AG09309 (cell line): ENCODE measurements around the gene LMO1.

Experiments
- DNase-seq: peaks from one replicate; pipeline ENCODE4 v3.0.0-alpha.2; 2010; ENCODE audit warnings: low read depth
- H3K4me3 ChIP-seq: 2 replicates; pipeline ENCODE4 v1.5.1; 2011; ENCODE audit warnings: mild to moderate bottlenecking, low read depth, low read length, moderate library complexity; ENCODE audit not compliant: control insufficient read depth
- TF ChIP-seq, protein P1 (sequence below): IDR thresholded peaks from 2 replicates; pipeline ENCODE4 v1.5.1; 2011; ENCODE audit warnings: mild to moderate bottlenecking, low read depth, low read length, inconsistent platforms; ENCODE audit not compliant: insufficient read depth, control insufficient read depth; ENCODE audit errors: missing control alignments

Gene LMO1

DNA sequence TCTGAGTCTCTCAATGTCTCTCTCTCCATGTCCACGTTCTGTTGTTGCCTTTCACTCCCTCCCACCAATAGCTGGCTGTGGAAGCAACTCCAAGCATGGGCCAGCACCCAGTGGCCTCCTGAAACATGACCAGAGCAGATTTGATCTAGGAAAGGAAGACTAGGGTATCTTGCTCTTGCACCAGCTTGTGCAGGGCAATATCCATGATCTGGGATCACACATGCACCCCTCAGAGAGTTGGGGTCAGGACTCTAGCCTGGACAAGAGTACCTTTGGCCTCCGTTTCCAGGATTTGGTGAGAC, 60.3 kb downstream of the LMO1 start:
- H3K4me3 ChIP-seq, result no peak overlapping the region
- no peak for DNase-seq
- TF ChIP-seq, protein P1, sequence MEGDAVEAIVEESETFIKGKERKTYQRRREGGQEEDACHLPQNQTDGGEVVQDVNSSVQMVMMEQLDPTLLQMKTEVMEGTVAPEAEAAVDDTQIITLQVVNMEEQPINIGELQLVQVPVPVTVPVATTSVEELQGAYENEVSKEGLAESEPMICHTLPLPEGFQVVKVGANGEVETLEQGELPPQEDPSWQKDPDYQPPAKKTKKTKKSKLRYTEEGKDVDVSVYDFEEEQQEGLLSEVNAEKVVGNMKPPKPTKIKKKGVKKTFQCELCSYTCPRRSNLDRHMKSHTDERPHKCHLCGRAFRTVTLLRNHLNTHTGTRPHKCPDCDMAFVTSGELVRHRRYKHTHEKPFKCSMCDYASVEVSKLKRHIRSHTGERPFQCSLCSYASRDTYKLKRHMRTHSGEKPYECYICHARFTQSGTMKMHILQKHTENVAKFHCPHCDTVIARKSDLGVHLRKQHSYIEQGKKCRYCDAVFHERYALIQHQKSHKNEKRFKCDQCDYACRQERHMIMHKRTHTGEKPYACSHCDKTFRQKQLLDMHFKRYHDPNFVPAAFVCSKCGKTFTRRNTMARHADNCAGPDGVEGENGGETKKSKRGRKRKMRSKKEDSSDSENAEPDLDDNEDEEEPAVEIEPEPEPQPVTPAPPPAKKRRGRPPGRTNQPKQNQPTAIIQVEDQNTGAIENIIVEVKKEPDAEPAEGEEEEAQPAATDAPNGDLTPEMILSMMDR, result no peak

DNA sequence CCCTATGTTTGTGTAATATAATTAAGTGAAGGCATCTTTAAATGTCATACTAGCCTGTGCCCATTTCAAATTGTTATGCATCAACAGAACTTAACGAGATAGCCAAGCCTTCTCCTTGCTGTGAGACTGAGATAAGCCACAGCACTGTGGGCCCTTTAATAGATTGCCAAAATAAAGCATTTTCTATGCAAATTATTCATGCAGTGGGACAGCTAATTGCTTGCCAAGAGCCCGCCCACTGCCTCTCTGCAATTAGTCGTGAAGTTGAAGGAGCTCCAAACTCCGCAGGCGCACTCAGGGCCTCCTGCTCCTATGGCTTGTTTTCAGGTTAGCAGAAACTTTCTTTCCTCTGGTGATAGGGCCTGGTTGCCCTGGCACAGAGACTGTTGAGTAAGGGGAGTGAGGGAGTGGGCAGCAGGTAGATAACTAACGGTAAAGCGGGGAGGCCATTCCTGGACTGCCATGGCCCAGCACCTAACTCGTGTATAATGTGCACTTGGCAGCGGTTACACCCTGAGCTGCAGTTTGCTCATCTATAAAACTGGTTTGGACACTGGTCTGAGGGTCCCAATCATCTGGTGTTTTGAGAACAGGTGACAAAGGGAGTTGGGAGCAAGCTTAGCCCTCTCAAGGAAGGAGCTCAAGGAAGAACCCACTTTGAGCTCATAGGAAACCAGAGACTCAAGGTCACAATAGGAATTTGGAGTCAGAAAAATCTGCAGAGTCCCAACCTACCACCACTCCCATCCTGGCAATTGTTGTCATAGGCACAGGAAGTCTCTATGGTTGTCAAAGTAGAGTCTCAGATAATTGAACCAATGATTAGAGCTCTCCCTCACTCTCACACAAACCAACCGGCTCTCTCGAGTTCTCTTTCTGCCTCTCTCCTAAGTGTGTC, 60.9 kb downstream of the LMO1 start:
- DNase-seq, result no peak
- TF ChIP-seq, protein P1, result no peak
- no peak overlapping the region for H3K4me3 ChIP-seq

DNA sequence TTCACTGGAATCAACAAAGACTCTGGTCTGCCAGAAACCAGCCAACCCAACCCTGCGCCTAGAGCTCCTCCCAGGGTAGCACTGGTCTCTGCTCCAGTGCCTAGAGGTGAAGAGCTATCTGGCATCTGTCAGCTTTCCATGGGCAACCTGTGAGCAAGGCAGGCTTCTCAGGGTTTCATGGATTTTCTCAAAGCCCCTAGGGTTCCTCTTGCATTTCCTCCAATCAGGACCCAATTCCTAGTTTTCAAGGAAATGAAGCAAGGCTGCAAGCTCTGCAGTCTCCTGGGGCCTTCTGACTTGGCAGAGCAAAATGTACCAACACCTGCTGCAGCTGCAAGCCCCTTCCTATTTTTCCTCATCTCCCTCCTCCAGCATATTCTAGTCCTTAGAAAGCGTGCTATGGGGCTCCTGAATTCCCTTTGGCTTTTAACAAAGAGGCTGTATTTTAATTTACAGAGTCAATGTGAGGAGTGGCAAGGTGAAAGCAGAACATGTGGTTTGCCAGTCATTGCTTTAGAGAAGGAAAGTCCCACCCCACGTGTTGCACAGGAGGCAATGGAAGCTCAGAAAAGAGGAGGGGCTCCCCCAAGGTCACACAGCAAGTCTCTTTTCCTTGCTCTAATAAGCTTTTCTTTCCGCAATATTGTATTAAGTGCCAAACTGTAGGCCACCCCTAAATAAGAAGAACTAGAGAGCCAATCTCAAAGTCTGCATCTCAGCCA, 61.9 kb downstream of the LMO1 start:
- DNase-seq, result no peak
- TF ChIP-seq, protein P1, result no peak
- H3K4me3 ChIP-seq, result no peak overlapping the region

DNA sequence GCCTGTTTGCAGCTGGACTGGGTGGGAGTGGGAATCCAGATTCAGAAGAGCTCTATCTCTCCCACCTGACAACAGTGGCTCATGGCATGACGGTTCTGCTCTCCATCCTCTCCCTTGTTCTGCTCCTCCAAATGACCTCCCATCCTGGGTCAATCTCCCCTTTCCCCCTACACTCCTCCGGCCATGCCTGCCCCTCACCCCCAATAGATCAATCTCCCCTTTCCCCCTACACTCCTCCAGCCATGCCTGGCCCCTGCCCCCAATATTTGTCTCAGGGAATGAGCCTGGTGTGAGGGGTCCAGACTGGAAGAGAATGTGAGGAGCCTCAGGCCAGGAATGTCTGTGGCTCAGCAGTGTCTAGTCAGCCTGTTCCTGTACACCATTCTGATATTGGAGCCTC, 64.0 kb downstream of the LMO1 start:
- no peak for DNase-seq
- no peak overlapping the region for H3K4me3 ChIP-seq
- TF ChIP-seq, protein P1, result no peak

DNA sequence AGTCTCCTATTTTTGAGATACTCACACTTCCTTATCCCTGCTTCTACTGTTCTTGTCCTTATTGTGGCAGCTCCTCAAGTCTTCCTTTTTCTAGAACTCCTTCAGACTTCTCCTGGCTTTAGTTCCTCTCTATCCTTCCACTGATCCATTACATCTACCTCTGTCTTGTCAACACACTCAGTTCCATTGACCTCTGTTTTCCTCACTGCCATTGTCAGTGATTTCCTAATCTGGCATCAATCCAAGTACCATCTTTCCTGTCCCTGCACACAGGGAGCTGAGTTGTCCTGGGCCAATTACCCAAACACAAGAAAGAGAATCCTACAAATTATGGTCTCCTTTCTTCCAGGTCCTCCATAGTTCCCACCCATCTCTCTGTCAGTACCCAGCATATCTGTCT, 66.9 kb downstream of the LMO1 start:
- no peak overlapping the region for H3K4me3 ChIP-seq
- no peak for DNase-seq
- TF ChIP-seq, protein P1, result no peak

DNA sequence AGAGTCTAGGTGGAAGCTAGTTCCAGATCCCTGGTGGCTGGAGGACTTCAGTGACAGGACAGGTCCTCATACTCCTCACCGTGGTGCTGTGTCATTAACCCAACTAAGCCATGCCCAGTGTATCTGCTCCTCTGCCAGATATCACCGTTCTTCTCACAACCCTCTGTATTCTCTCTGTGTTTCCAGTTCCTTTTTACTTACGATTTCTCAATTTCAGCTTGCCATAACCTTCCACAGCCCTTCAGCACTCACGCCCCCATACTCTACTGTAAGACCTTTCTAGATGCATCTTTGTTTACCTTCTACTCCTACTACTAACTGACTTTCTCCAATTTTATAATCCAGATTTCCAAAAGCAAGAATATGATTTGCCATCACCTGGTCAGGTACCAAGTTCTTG, 68.7 kb downstream of the LMO1 start:
- no peak for DNase-seq
- TF ChIP-seq, protein P1, result no peak
- no peak overlapping the region for H3K4me3 ChIP-seq
